GM12878 (cell line): ENCODE results near the gene ZNF688. TPM values are rescaled to one million over a fixed set of nuclear protein-coding genes. Genes with fewer than 3 reads are reported as not detected.

ENCODE experiments used
- ATAC-seq: fragments of 200-7000 bp; cut with Tn5 transposase; 3 replicates; pipeline ENCODE4 v1.9.1; 2020; ENCODE audit warnings: mild to moderate bottlenecking, moderate library complexity
- BruUV-seq: library from RNA; stranded (reverse); fragments of 400-500 nt; replicated peaks from 2 replicates; lab custom pipeline; 2021; lab: Mats Ljungman, UMichigan
- CTCF ChIA-PET: fragments of 300-600 bp; sonication (Branson Sonifier 250); formaldehyde crosslinking; extraction: SDS; loops from one replicate; lab custom pipeline; 2021; ENCODE audit warnings: inconsistent platforms; lab: Yijun Ruan, JAX
- POLR2A ChIA-PET: fragments of 350-600 bp; formaldehyde crosslinking; extraction: SDS; loops from one replicate; lab custom pipeline; 2021; ENCODE audit warnings: inconsistent platforms; lab: Charles Lee
- RAD21 ChIA-PET: fragments of 300-600 bp; sonication (Branson Sonifier 250); formaldehyde crosslinking; loops from one replicate; lab custom pipeline; 2023; ENCODE audit warnings: antibody characterized with exemption; ENCODE audit not compliant: unreplicated experiment; lab: Charles Lee
- SMC1A ChIA-PET: fragments of 300-600 bp; sonication (Branson Sonifier 250); formaldehyde crosslinking; loops from one replicate; lab custom pipeline; 2023; ENCODE audit not compliant: unreplicated experiment, uncharacterized antibody; lab: Charles Lee
- DNase-seq: peaks from one replicate; pipeline ENCODE4 v3.0.0-alpha.2; 2011; ENCODE audit warnings: low read depth, low spot score
- FAIRE-seq: peaks from 3 replicates; lab custom pipeline; 2011; peaks lifted over from hg19 to GRCh38; lab: Jason Lieb, UNC
- H2AFZ ChIP-seq: 2 replicates; pipeline ENCODE4 v1.6.0; 2011; ENCODE audit warnings: low read depth, low read length, control low read depth; ENCODE audit not compliant: control insufficient read depth
- H3K27ac ChIP-seq: 2 replicates; pipeline ENCODE4 v1.5.1; 2011; ENCODE audit warnings: control low read depth; ENCODE audit not compliant: control insufficient read depth, insufficient read depth
- H3K27me3 ChIP-seq, 2 experiments: replicated peaks in 1 of 2; 2 replicates each; pipeline versions ENCODE4 v1.6.0 to v1.6.1; 2011; ENCODE audit warnings: low read length in 1 of 2; ENCODE audit not compliant: control insufficient read depth in 2 of 2, insufficient read depth in 2 of 2
- H3K36me3 ChIP-seq, 2 experiments: 2 replicates each; pipeline ENCODE4 v1.5.1; 2011; ENCODE audit warnings: low read length in 1 of 2; ENCODE audit not compliant: control insufficient read depth in 2 of 2, insufficient read depth in 2 of 2
- H3K4me1 ChIP-seq: 2 replicates; pipeline ENCODE4 v1.6.1; 2011; ENCODE audit warnings: mild to moderate bottlenecking, low read length, moderate library complexity, mixed read lengths; ENCODE audit not compliant: control insufficient read depth, insufficient read depth
- H3K4me2 ChIP-seq: 2 replicates; pipeline ENCODE4 v1.6.0; 2011; ENCODE audit warnings: control low read depth; ENCODE audit not compliant: control insufficient read depth, insufficient read depth
- H3K4me3 ChIP-seq: fragments of 200-600 bp; sonication (generic); 2 replicates; pipeline ENCODE4 v1.5.1; 2016
- H3K79me2 ChIP-seq: 2 replicates; pipeline ENCODE4 v1.6.0; 2011; ENCODE audit warnings: low read length; ENCODE audit not compliant: control insufficient read depth, insufficient read depth
- H3K9ac ChIP-seq: 2 replicates; pipeline ENCODE4 v1.8.0; 2011; ENCODE audit warnings: low read length, control low read depth, mixed read lengths; ENCODE audit not compliant: control insufficient read depth, insufficient read depth
- H3K9me3 ChIP-seq: replicated peaks from 3 replicates; pipeline ENCODE4 v1.5.1; 2011; ENCODE audit warnings: mild to moderate bottlenecking, low read length; ENCODE audit not compliant: control insufficient read depth, insufficient read depth
- H4K20me1 ChIP-seq: 2 replicates; pipeline ENCODE4 v1.6.0; 2011; ENCODE audit not compliant: control insufficient read depth, insufficient read depth
- EGR1 ChIP-seq, 2 experiments: IDR thresholded peaks; 1 replicate in 1 of 2; 2 replicates in 1 of 2; pipeline ENCODE4 v1.6.1; 2011 to 2012; ENCODE audit warnings: low read depth in 2 of 2, low read length in 2 of 2, borderline replicate concordance in 1 of 2, mild to moderate bottlenecking in 1 of 2, moderate library complexity in 1 of 2
- HDAC2 ChIP-seq: fragments of 200-600 bp; sonication (generic); IDR thresholded peaks from 2 replicates; pipeline ENCODE4 v1.6.1; 2017
- JUND ChIP-seq: IDR thresholded peaks from 2 replicates; pipeline ENCODE4 v1.6.1; 2012; ENCODE audit warnings: low read depth, mild to moderate bottlenecking, low read length, improper control_type of control experiment, moderate library complexity
- POU2F2 ChIP-seq: IDR thresholded peaks from 3 replicates; pipeline ENCODE4 v1.6.1; 2011; ENCODE audit warnings: low read depth, mild to moderate bottlenecking, low read length, borderline replicate concordance
- RBBP5 ChIP-seq: fragments of 200-600 bp; sonication (generic); conservative IDR thresholded peaks from 2 replicates; pipeline ENCODE4 v1.6.1; 2016
- SMAD1 ChIP-seq: fragments of 450-650 bp; IDR thresholded peaks from 2 replicates; pipeline ENCODE4 v1.6.1; 2018; ENCODE audit warnings: mild to moderate bottlenecking, low read depth; ENCODE audit not compliant: partially characterized antibody
- TAF1 ChIP-seq: IDR thresholded peaks from 2 replicates; pipeline ENCODE4 v1.6.1; 2011; ENCODE audit warnings: mild to moderate bottlenecking, low read depth, low read length, borderline replicate concordance
- TCF12 ChIP-seq: IDR thresholded peaks from 2 replicates; pipeline ENCODE4 v1.6.1; 2011; ENCODE audit warnings: low read depth, mild to moderate bottlenecking, low read length
- TCF3 ChIP-seq: IDR thresholded peaks from 2 replicates; pipeline ENCODE4 v1.6.1; 2012; ENCODE audit warnings: low read depth, mild to moderate bottlenecking, low read length, borderline replicate concordance; ENCODE audit not compliant: insufficient read depth
- WRNIP1 ChIP-seq: IDR thresholded peaks from 2 replicates; pipeline ENCODE4 v1.6.1; 2011; ENCODE audit warnings: low read depth, low read length, improper control_type of control experiment, borderline replicate concordance
- YY1 ChIP-seq: IDR thresholded peaks from 2 replicates; pipeline ENCODE4 v1.6.1; 2011; ENCODE audit warnings: low read depth, mild to moderate bottlenecking, low read length
- ZBED1 ChIP-seq: IDR thresholded peaks from 2 replicates; pipeline ENCODE4 v1.6.1; 2016; ENCODE audit warnings: borderline replicate concordance
- ZNF24 ChIP-seq: fragments of 450-650 bp; IDR thresholded peaks from 2 replicates; pipeline ENCODE4 v1.6.1; 2017; ENCODE audit warnings: antibody characterized with exemption, mild to moderate bottlenecking
- ZSCAN29 ChIP-seq: fragments of 450-650 bp; IDR thresholded peaks from 2 replicates; pipeline ENCODE4 v1.6.1; 2017; ENCODE audit warnings: mild to moderate bottlenecking, moderate library complexity
- WGBS: methylation state at CpG from one replicate; pipeline ENCODE4 v1.1.6; 2016; ENCODE audit warnings: low lambda C conversion rate; ENCODE audit not compliant: insufficient replicate concordance, insufficient coverage; ENCODE audit errors: missing lambda C conversion rate; 5-methylcytosine and 5-hydroxymethylcytosine counted together
- in situ Hi-C: fragments of 300-500 bp; cut with MboI; formaldehyde crosslinking; loops from 9 replicates; pipeline ENCODE4 v1.14.3; 2018; ENCODE audit warnings: mixed read lengths
- intact Hi-C: fragments of 100-400 bp; cut with micrococcal nuclease; formaldehyde crosslinking; loops from one replicate; pipeline ENCODE4 v1.14.2; 2022; ENCODE audit not compliant: unreplicated experiment
- polyA plus RNA-seq, 11 experiments: library from polyadenylated mRNA; depleted of rRNA in 4 of 11; unstranded in 6 of 11; stranded (reverse) in 5 of 11; fragments of >200 nt; fragmentation: Nextera tagmentation in 4 of 11; fragmentation: Illumina TruSeq in 1 of 11; extraction: Ambion mirVana in 4 of 11; extraction: Trizol in 1 of 11; gene quantifications; 1 replicate in 1 of 11; 2 replicates in 10 of 11; pipeline versions ENCODE4 v1.2.1 to v1.2.3, GENCODE V29; 2011 to 2016; ENCODE audit warnings: inconsistent platforms in 2 of 11, missing spikeins in 2 of 11, low read depth in 1 of 11
- total RNA-seq, 4 experiments: library from RNA; depleted of rRNA in 3 of 4; stranded (reverse); fragments of >200 nt in 3 of 4; fragmentation: Illumina TruSeq in 1 of 4; extraction: Trizol in 1 of 4; gene quantifications; 2 replicates each; pipeline versions ENCODE4 v1.2.1 to v1.2.3, GENCODE V29; 2013 to 2021
- TF ChIP-seq, protein P1 (sequence below): fragments of 450-650 bp; conservative IDR thresholded peaks from 2 replicates; pipeline ENCODE4 v1.6.1; 2017; ENCODE audit warnings: mild to moderate bottlenecking, moderate library complexity
- TF ChIP-seq, protein P2 (sequence below): fragments of 450-650 bp; IDR thresholded peaks from 2 replicates; pipeline ENCODE4 v1.6.1; 2014; ENCODE audit warnings: mild to moderate bottlenecking
- TF ChIP-seq, protein P3 (sequence below): IDR thresholded peaks from 2 replicates; pipeline ENCODE4 v1.6.1; 2011; ENCODE audit warnings: borderline replicate concordance, low read depth, mild to moderate bottlenecking, moderate library complexity, low read length; ENCODE audit not compliant: insufficient read depth, poor library complexity, severe bottlenecking
- TF ChIP-seq, protein P4 (sequence below): IDR thresholded peaks from 2 replicates; pipeline ENCODE4 v1.6.1; 2012; ENCODE audit warnings: low read depth, low read length, improper control_type of control experiment
- TF ChIP-seq, protein P5 (sequence below): IDR thresholded peaks from 2 replicates; pipeline ENCODE4 v1.6.1; 2012; ENCODE audit warnings: low read depth, low read length, improper control_type of control experiment

ZNF688 gene
- total and polyA plus RNA-seq, 10 of the 15 experiments (the other 5 are each of a cell fraction or from before 2014, with no cell fraction given), result 0.14 to 17.4 (median 10.6) TPM

DNA sequence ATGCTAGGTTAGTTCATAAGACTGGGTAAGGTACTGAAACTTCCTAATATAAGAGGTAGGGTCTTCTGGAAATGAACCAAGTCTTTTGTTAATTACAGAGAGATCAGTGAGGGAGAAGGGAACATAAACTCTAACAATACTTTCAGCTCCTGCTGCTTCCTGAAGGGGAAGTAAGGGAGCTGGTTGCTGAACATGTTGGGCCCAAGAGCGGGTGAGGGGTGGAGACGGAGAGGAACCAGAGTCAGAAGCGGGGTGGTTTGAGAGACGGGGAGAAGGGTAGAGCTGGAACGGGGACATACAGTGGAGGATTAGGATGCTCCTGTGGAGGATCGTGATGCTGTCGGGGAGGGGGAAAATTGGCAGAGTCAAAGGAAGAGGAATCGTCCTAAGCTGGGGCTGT is 25.4 kb downstream of the ZNF688 start:
- Histone ChIP-seq H3K27me3 (no peaks in the 10 kb centered on the region), H3K4me3 (no peak overlapping the region), H3K4me2 (no peak overlapping the region), H3K27ac (no peak overlapping the region), H3K9ac (no peak overlapping the region), H3K4me1 (no peaks in the 10 kb centered on the region), H3K9me3 (no peaks in the 10 kb centered on the region), H2AFZ (no peak overlapping the region), H3K79me2 (no peaks in the 10 kb centered on the region), H4K20me1 (no peaks in the 10 kb centered on the region), H3K36me3 (no peaks in the 10 kb centered on the region)
- DNase-seq, result no peak
- in situ Hi-C loops, result no loop called here
- ChIA-PET SMC1A (interaction anchor here (0.7 to 0.8 kb wide), 2 partner anchors 11 kb away, joined by 3 read pairs; no protein-coding TSS in a partner anchor), CTCF (no interaction called here), RAD21 (no interaction called here), POLR2A (interaction anchor here (1.3 kb wide), 1 partner anchor 10 kb away, joined by 4 read pairs; no protein-coding TSS in a partner anchor)
- intact Hi-C loops, result no loop called here
- no TSS peak for BruUV-seq
- ATAC-seq, result no peak
- FAIRE-seq, result no peak
- 55% methylated on average over 8 of the region's 8 CpGs for WGBS
- TF ChIP-seq, protein P1, sequence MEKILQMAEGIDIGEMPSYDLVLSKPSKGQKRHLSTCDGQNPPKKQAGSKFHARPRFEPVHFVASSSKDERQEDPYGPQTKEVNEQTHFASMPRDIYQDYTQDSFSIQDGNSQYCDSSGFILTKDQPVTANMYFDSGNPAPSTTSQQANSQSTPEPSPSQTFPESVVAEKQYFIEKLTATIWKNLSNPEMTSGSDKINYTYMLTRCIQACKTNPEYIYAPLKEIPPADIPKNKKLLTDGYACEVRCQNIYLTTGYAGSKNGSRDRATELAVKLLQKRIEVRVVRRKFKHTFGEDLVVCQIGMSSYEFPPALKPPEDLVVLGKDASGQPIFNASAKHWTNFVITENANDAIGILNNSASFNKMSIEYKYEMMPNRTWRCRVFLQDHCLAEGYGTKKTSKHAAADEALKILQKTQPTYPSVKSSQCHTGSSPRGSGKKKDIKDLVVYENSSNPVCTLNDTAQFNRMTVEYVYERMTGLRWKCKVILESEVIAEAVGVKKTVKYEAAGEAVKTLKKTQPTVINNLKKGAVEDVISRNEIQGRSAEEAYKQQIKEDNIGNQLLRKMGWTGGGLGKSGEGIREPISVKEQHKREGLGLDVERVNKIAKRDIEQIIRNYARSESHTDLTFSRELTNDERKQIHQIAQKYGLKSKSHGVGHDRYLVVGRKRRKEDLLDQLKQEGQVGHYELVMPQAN, result no peak
- no peak for TF ChIP-seq SMAD1
- TF ChIP-seq, protein P2, sequence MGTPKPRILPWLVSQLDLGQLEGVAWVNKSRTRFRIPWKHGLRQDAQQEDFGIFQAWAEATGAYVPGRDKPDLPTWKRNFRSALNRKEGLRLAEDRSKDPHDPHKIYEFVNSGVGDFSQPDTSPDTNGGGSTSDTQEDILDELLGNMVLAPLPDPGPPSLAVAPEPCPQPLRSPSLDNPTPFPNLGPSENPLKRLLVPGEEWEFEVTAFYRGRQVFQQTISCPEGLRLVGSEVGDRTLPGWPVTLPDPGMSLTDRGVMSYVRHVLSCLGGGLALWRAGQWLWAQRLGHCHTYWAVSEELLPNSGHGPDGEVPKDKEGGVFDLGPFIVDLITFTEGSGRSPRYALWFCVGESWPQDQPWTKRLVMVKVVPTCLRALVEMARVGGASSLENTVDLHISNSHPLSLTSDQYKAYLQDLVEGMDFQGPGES, result no peak
- no peak for TF ChIP-seq ZNF24
- TF ChIP-seq, protein P3, sequence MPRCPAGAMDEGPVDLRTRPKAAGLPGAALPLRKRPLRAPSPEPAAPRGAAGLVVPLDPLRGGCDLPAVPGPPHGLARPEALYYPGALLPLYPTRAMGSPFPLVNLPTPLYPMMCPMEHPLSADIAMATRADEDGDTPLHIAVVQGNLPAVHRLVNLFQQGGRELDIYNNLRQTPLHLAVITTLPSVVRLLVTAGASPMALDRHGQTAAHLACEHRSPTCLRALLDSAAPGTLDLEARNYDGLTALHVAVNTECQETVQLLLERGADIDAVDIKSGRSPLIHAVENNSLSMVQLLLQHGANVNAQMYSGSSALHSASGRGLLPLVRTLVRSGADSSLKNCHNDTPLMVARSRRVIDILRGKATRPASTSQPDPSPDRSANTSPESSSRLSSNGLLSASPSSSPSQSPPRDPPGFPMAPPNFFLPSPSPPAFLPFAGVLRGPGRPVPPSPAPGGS, result no peak
- no peak for TF ChIP-seq ZBED1
- TF ChIP-seq JUND, result no peak
- TF ChIP-seq TCF12, result no peak
- no peak for TF ChIP-seq TCF3
- TF ChIP-seq ZSCAN29, result no peak
- no peak for TF ChIP-seq EGR1 (IDR thresholded peaks at IDR 0.05; ENCODE audit: borderline replicate concordance in 1 of 2, low read depth in 2 of 2, low read length in 2 of 2)
- TF ChIP-seq, protein P4, sequence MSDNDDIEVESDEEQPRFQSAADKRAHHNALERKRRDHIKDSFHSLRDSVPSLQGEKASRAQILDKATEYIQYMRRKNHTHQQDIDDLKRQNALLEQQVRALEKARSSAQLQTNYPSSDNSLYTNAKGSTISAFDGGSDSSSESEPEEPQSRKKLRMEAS, result no peak
- TF ChIP-seq POU2F2, result no peak
- TF ChIP-seq, protein P5, sequence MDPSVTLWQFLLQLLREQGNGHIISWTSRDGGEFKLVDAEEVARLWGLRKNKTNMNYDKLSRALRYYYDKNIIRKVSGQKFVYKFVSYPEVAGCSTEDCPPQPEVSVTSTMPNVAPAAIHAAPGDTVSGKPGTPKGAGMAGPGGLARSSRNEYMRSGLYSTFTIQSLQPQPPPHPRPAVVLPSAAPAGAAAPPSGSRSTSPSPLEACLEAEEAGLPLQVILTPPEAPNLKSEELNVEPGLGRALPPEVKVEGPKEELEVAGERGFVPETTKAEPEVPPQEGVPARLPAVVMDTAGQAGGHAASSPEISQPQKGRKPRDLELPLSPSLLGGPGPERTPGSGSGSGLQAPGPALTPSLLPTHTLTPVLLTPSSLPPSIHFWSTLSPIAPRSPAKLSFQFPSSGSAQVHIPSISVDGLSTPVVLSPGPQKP, result no peak
- TF ChIP-seq RBBP5, result no peak
- TF ChIP-seq YY1, result no peak
- no peak for TF ChIP-seq HDAC2
- TF ChIP-seq TAF1, result no peak
- TF ChIP-seq WRNIP1, result no peak
